ENCODE measurements around the gene RIMS1. TPM values are rescaled to one million over a fixed set of nuclear protein-coding genes. Genes with fewer than 3 reads are reported as not detected.

The RIMS1 gene
- total and polyA plus RNA-seq, 4 donors, result 0.09 to 0.17 TPM; not detected in 2

- no peak for TF ChIP-seq ZBTB33 (IDR thresholded peaks at IDR 0.05)
- no peak for TF ChIP-seq REST (IDR thresholded peaks at IDR 0.05)
- no peak for TF ChIP-seq RAD21 (IDR thresholded peaks at IDR 0.05)
- TF ChIP-seq EGR1 (IDR thresholded peaks at IDR 0.05; ENCODE audit: low read depth in 2 of 2), result no peak
- no peak for TF ChIP-seq CTCF (IDR thresholded peaks at IDR 0.05; ENCODE audit: low read depth, low read length, missing input control)
- TF ChIP-seq RXRA (IDR thresholded peaks at IDR 0.05), result no peak
- no peak for TF ChIP-seq FOXA2 (IDR thresholded peaks at IDR 0.05)
- TF ChIP-seq JUND (IDR thresholded peaks at IDR 0.05), result no peak
- no peak for TF ChIP-seq HNF4G (IDR thresholded peaks at IDR 0.05)
- TF ChIP-seq FOXA1 (IDR thresholded peaks at IDR 0.05), result no peak
- no peaks in the 10 kb centered on the region for H3K4me1 ChIP-seq (ENCODE audit: control insufficient read depth in 4 of 4, insufficient read depth in 4 of 4, low read length in 3 of 4)
These were observed 375.2 kb downstream of the RIMS1 start for GRCh38 chr6:72261554-72261953.

GRCh38 chr6:72262254-72262653 is 375.9 kb downstream of the RIMS1 start:
- Histone ChIP-seq H3K27me3 (ENCODE audit: control insufficient read depth in 4 of 4, insufficient read depth in 4 of 4, low read length in 3 of 4) (no peaks in the 10 kb centered on the region), H3K4me3 (ENCODE audit: low read depth in 1 of 3, low read length in 3 of 3) (no peak overlapping the region), H3K9me3 (ENCODE audit: control insufficient read depth in 4 of 4, low read length in 3 of 4) (no peaks in the 10 kb centered on the region), H3K27ac (ENCODE audit: low read depth in 1 of 2, low read length in 2 of 2) (no peak overlapping the region), H3K4me1 (ENCODE audit: control insufficient read depth in 4 of 4, insufficient read depth in 4 of 4, low read length in 3 of 4) (no peaks in the 10 kb centered on the region), H3K9ac (ENCODE audit: low read depth in 1 of 2, low read length in 2 of 2) (no peak overlapping the region), H3K36me3 (ENCODE audit: control insufficient read depth in 4 of 4, insufficient read depth in 3 of 4, low read depth in 1 of 4, low read length in 3 of 4) (no peaks in the 10 kb centered on the region)
- 64% methylated on average over 4 of the region's 4 CpGs for WGBS
- no peak for DNase-seq (ENCODE audit: low spot score)
- TF ChIP-seq RAD21 (IDR thresholded peaks at IDR 0.05) (no peak), RXRA (IDR thresholded peaks at IDR 0.05) (no peak), SP1 (IDR thresholded peaks at IDR 0.05) (no peak), CTCF (IDR thresholded peaks at IDR 0.05; ENCODE audit: low read depth, low read length, missing input control) (no peak), FOXA2 (IDR thresholded peaks at IDR 0.05) (no peak), ATF3 (IDR thresholded peaks at IDR 0.05) (no peak), HNF4A (conservative IDR thresholded peaks at IDR 0.05) (no peak), FOXA1 (IDR thresholded peaks at IDR 0.05) (no peak), TAF1 (conservative IDR thresholded peaks at IDR 0.05) (no peak), NR2F2 (IDR thresholded peaks at IDR 0.05) (no peak), JUND (IDR thresholded peaks at IDR 0.05) (no peak), MAX (IDR thresholded peaks at IDR 0.05) (no peak), YY1 (IDR thresholded peaks at IDR 0.05) (no peak), HNF4G (IDR thresholded peaks at IDR 0.05) (no peak), GABPA (IDR thresholded peaks at IDR 0.05 in 1 of 2, conservative IDR thresholded peaks at IDR 0.05 in 1 of 2) (no peak), ZBTB33 (IDR thresholded peaks at IDR 0.05) (no peak)

More at GRCh38 chr6:72261554-72261953, 375.2 kb downstream of the RIMS1 start:
- Histone ChIP-seq H3K27me3 (ENCODE audit: control insufficient read depth in 4 of 4, insufficient read depth in 4 of 4, low read length in 3 of 4) (no peaks in the 10 kb centered on the region), H3K4me3 (ENCODE audit: low read depth in 1 of 3, low read length in 3 of 3) (no peak overlapping the region), H3K36me3 (ENCODE audit: control insufficient read depth in 4 of 4, insufficient read depth in 3 of 4, low read depth in 1 of 4, low read length in 3 of 4) (no peaks in the 10 kb centered on the region), H3K9ac (ENCODE audit: low read depth in 1 of 2, low read length in 2 of 2) (no peak overlapping the region), H3K9me3 (ENCODE audit: control insufficient read depth in 4 of 4, low read length in 3 of 4) (no peaks in the 10 kb centered on the region), H3K27ac (ENCODE audit: low read depth in 1 of 2, low read length in 2 of 2) (no peak overlapping the region)
- DNase-seq (ENCODE audit: low spot score), result no peak
- 67% methylated on average over 3 of the region's 3 CpGs for WGBS

All from liver (tissue), 9 donors.